T47D (cell line): Measurements from ENCODE around the gene REELD1.

ENCODE experiments used
- DNase-seq, 2 experiments: peaks; one replicate each; pipeline versions ENCODE4 v3.0.0 to v3.0.0-alpha.2; 2011 to 2012; ENCODE audit warnings: low read depth in 1 of 2, low spot score in 1 of 2
- JUND ChIP-seq: IDR thresholded peaks from 2 replicates; pipeline ENCODE4 v1.6.1; 2012; ENCODE audit warnings: low read depth
- in situ Hi-C: cut with HindIII; loops from 2 replicates; pipeline ENCODE4 v1.10.0; 2016; ENCODE audit warnings: low sequenced_read_pairs, low pct_unique_long_range_greater_than_20kb

Gene REELD1

DNA sequence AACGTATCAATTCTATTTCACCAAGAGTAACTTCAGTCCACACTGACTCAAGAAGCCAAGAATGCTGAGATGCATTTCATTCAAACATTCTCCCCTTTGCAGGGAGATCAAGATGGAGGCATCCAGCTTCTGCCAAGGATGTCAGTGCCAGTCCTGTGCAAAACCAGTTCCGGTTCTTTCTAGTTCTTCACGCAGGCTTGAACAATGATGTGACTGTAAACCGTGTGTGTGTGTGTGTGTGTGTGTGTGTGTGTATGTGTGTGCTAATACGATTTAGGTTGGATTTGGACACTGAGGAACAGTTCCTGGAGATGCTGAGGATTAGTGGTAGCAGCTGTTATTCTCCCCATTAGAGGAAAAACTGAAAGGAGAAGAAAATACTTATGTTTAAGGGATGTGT, at the start of gene REELD1:
Gene REELD1, plus strand, starts transcription at position 301 of the 400 bp plus-strand sequence. CDS start 2,415 bp downstream, outside the sequence.
- TF ChIP-seq JUND = no peak
- in situ Hi-C loops = no loop called here
- DNase-seq = no peak

DNA sequence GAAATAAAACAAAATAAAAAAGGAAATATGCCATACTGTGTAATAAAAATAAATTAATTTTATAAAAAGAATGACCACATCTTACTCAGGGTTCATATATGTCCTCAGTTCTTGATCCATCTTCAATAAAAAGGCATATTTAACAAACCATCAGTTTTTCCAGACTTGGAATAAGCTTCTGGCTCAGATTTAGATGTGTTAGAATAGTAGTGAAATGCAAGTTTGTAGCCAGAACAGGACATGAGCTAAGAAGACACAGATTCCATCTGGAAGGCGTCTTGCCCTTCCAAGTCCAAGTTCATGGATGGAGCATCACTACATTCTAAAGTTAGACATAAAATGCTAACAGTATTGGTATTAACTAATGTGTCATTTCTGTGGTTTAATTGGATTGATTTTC, 49.1 kb upstream of the REELD1 start:
- DNase-seq = no peak
- in situ Hi-C loops = no loop called here
- no peak for TF ChIP-seq JUND

DNA sequence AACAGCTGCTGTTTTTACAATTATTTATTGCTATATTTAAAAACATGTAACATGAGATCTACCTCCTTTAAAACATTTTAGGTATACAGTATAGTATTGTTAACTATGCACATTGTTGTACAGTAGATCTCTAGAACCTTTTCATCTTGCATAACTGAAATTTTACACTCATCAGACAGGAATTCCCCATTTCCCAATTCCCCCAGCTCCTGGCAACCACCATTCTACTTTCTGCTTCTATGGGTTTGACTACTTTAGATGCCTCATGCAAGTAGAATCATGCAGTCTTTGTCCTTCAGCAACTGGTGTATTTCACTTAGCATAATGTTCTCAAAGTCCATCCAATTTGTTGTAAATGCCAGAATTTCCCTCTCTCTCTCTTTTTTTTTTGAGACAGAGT, 48.5 kb upstream of the REELD1 start:
- in situ Hi-C loops = no loop called here
- DNase-seq = no peak
- TF ChIP-seq JUND = no peak

DNA sequence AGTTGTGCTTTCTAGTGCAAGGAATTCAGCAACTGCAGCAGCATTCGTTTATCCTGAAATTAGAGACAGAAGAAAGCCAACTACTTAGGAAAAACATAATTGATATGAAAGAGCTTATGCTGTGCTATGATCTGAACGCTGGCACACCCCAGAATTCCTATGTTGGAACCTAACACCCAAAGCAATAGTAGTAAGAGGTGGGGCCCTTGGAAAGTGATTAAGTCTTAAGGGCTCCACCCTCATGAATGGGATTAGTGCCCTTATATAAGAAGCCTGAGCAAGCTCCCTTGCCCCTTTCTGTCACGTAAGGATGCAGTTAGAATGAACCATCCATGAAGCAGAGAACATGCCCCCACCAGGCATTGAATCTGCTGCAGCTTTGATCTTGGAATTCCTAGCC, 44.2 kb upstream of the REELD1 start:
- no peak for TF ChIP-seq JUND
- DNase-seq = no peak
- in situ Hi-C loops = no loop called here

DNA sequence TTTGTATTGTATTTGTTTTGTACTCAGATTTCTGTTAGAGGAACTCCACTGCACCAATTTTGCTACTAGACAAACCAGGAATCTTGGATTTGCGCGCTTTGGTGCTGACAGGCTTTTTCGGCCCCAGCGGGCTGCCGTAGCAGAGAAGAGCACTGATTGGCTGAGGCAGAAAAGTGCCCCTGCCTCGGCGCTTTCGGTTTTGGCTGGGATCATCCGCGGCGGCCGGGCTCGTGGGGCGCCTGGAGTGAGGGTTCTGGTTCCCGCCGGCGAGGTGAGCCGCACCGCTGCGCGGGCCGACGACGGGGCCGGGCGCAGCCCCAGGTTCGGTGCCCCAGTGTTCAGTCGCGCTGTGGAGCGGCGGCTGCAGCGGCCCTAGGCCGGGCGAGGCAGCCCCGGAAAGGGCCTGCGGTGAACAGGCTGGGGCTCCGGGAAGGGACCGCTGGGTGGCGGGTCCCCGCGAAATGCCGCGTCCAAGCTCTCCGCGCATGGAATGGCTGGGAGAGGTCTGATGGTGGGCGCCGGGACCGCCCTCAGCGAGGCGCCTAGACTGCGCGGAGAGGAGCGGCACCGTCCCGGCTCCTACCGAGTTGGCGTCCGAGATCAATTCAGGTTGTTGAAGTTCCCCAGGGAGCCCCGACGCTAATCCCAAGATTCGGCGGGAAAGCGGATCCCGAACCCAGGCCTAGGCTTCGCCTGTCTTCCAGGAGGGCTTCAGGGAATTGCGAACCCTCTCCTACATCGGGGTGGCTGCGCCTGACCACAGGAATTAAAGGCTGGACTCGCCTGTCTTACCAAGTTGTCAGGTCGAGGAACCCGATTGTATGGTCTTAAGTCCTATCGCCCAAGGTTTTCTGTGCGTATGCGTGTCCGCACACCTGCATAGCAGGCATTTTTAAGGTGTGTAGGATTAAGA, 38.5 kb upstream of the REELD1 start, which contains the start of gene LSM6:
Gene LSM6, plus strand, starts transcription at position 178 of the 913 bp plus-strand sequence. CDS start 7,204 bp downstream, outside the sequence.
- in situ Hi-C loops = no loop called here
- TF ChIP-seq JUND = no peak
- DNase-seq = peak; percentile 70 to 89

DNA sequence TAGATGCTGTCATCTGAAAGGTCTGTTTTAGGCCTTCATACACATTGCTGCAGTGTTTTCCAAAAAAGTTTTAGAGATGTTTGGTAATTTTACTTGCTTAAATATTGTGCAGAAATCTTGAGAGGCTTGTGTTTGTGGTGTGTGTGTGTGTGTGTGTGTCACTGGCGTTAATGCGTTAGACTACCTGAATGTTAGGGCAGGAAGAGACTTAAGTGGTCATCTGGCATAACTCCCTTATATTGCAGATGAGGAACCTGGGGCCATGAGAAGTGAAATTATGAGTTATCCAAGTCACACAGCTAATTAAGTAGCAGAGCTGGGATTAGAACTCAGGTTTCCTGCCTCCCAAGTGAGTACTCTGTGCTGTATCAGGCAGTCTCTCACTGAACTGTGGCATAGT, 37.4 kb upstream of the REELD1 start:
- in situ Hi-C loops = no loop called here
- no peak for DNase-seq

DNA sequence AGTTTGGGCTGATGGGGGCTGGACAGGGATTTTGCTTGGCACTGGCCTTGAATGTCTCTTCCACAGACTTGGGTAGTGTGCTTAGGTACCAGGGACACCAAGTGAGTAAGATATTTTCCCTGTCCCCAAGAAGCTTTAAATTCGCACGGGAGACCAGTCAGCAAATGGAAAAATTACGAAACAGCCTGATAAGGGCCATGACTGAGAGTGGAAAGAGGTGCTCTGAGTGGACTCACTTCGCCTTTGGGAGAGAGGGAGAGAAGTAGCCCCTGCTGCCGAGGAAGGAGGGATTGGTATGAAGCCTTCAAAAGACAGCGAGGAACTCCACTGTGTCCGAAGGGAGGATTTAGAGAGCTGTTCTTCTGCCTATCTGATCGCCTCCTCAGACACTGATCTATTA, 36.2 kb upstream of the REELD1 start:
- no peak for DNase-seq
- in situ Hi-C loops = no loop called here
- no peak for TF ChIP-seq JUND

More for the DNA sequence above, 37.4 kb upstream of the REELD1 start:
- TF ChIP-seq JUND = no peak

DNA sequence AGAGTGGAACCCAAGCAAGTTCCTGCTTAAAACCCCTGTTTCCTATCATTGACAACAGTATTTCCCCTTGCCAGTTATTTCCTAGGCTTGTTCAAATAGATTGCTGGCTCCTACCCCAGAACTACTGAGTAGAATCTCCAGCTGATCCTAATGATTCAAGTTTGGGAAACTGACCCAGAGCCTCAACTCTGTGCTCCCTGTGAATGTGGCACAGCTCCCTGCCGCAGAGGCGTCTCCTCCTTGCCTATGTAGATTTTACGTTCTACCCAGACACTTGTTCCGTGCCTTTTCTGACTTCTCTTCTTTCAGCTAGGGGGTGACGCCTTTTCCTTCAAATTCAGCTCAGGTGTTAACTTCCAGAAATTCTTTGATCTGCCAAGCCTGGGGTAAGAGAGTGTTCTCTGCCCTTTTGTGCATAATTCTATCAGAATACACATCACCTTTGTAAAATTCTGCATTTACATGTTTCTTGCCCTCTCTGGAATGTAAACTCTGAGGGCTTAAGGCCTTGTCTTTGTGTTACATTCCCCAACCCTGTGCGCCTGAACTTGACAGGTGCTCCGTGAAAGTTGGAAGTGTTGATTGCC, 34.5 kb upstream of the REELD1 start:
- TF ChIP-seq JUND = no peak
- in situ Hi-C loops = no loop called here
- DNase-seq = no peak

DNA sequence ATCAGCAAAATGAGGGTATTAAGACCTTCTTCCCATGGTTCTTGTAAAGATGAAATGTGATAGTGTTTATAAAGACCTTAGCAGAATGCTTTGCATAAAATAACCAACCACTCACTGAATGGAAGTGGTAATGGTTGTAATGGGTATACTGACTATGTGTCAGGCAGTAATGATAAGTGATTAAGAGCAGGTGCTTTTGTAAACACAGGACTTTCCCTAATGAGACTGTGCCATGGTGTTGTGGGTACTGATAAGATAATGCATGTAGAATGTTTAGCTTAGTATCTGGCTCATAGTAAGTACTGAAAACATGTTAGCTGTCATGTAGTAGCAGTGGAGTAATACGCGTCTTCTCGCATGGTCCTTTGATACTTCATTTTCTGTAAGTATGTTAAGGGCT, 31.9 kb upstream of the REELD1 start:
- in situ Hi-C loops = no loop called here
- DNase-seq = no peak
- no peak for TF ChIP-seq JUND

DNA sequence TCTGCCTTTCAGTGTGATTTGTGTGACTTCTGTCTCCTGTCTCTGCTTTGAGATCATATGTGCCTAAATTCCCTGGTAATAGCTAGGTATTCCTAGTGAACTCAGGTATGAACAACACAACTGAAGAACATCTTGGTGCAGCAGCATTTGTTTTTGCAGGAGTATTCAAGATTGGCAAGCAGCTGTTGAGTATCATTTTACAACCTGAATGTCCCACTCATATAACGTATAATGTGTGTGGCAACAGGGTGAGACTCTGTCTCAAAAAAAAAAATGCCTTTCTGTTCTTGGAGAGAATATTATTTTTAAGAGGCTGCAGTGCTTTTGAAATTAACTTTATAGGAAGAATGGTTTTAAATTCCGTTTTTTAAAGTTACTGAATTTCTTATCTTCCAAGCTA, 31.1 kb upstream of the REELD1 start:
- no peak for TF ChIP-seq JUND
- in situ Hi-C loops = no loop called here
- no peak for DNase-seq

DNA sequence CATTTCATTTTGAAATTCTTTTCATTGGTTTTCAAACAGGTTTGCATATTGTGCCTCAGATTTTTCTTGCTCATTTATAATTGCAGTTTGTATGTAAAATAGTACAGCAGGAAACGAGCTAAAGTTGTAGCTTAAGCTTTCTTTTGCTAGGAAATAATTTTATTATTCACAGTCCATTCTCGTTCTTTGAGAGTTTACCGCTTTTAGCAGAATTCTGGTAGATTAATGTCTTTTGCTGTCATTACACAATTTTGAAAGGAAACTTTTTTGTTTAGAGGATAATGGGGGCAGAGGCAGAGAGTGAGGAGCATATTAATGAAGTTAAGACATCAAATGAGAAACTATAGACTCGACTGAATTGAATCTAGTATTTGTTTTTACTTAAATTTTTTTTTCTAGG, 28.3 kb upstream of the REELD1 start:
- TF ChIP-seq JUND = no peak
- in situ Hi-C loops = no loop called here
- DNase-seq = no peak

DNA sequence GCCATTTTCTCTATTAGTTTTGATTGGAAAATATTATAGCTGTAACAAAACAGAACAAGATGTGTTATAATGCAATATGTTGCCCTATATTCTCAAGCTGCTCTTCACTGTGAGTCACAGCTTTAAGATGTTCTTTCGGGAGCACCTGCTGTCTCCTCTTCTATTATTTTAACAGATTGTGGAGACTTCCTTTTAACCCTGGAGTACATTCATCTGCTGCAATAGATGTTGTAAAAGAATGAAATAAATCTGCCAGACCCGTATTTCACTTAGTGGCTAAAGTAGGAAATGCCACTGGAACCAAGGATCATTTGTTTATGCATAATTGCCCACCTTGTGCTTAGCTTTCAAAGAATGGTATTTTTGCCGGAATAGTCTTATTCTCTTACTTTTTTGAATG, 27.7 kb upstream of the REELD1 start:
- in situ Hi-C loops = no loop called here
- TF ChIP-seq JUND = no peak
- no peak for DNase-seq

DNA sequence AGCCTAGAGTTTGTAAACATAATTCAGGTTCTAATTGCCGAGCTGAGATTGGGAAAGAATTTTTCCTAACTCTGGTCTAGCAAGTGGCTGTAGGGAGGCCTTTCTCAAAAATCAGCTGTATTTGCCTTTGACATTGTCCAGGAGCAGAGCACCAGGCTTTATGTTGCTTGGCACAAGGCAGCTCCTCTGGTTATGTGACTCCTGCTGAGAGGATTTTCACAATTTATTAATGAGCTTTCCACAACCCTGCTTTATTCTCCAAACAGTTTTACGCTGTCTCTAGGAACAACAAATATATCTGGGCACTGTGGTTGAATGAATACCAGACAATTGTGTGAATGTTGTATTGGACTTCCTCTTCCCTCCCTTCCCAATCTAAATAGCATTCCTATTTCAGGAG, 23.9 kb upstream of the REELD1 start:
- TF ChIP-seq JUND = no peak
- DNase-seq = no peak
- in situ Hi-C loops = no loop called here
